HG03439 (cell line): Measurements from ENCODE around the gene OBI1.
"Not testable (repeated sequence)": the region's sequence is repeated elsewhere in the genome, so short reads cannot be mapped to it uniquely, and the experiment has no call there.

ENCODE experiments used
- ATAC-seq: cut with Tn5 transposase; IDR thresholded peaks from one replicate; pipeline ENCODE4 v1.9.1; 2021; ENCODE audit warnings: mild to moderate bottlenecking, moderate library complexity; ENCODE audit not compliant: unreplicated experiment

OBI1 gene

DNA sequence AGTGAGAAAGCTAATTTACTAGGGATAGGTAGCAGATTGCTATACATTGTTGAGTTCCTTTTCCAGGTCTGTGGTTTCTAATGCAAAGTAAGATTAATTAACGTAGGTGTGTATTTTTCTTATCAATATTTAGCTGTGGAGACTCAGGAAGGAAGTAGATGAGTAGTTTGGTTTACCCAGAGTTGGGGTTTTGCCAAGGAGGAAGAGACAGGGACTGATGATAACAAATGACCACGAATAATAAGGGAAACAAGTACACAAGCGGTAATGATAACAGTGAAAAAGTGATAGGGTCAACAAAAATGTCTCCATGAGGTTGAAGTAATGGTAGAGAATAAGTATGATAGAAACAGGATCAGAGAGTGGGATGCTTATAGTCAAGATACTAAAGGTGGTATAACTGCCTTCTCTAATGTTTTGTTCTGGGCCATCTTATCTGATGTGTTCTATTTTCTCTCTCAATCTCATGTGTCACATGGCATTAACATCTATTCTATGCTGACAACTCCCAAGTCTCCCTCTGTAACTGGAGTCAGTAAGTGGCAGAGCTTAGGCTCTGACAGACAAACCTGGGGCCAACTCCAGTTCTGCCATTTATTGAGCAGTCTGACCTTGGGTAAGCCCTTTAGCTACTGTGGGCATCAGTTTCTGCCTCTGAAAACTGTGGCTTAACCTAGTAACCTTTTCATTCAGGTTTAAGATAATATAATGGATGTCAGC is 8.8 kb downstream of the OBI1 start:
- ATAC-seq, result no peak

DNA sequence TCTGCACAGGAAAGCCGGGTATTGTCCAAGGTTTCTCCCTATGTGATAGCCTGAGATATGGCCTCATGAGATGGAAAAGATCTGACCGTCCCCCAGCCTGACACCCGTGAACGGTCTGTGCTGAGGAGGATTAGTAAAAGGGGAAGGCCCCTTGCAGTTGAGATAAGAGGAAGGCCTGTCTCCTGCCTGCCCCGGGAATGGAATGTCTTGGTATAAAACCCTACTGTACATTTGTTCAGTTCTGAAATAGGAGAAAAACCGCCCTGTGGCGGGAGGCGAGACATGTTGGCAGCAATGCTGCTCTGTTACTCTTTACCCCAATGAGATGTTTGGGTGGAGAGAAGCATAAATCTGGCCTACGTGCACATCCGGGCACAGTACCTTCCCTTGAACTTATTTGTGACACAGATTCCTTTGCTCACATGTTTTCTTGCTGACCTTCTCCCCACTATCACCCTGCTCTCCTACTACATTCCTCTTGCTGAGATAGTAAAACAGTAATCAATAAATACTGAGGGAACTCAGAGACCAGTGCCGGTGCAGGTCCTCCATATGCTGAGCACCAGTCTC is 11.8 kb downstream of the OBI1 start:
- not testable (repeated sequence) for ATAC-seq

DNA sequence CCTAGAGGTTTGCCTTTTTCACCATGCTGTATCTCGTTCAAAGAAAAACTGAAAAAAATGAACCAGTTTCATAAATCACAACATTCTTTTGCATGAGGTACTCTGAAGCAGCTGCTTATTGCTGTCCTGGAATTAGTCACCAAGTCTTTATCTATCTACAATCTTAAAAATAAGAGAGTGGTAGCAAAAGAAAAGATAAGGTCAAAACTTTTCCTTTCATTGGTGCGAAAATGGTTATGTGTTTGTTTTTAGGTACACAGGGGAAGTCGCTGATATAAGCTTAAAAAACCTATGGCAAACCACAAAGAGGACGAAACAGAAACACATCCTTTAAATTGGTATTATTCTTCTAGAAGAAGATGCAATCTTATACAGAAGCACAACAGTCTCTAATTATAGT is 20.7 kb downstream of the OBI1 start:
- ATAC-seq, result no peak

DNA sequence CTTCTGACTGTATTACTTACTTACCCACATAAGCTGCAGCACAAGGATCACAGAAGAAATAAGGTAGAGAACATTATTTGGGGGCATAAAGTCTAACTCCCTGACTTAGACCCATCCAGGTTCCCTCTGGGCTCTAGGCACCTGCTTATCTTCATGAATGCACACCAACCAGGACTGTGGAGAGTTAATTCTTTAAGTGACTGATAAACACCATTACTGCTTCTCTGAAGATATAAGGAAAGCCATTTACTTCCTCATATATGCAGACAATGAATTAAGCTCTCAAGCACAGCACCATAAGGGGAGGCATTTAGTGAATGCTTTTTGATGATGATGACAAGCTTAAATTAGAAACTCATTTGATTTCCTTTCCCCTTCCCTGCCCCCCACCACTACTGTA is 22.5 kb downstream of the OBI1 start:
- no peak for ATAC-seq

GRCh38 chr13:78632996-78633395 is 26.0 kb downstream of the OBI1 start:
- ATAC-seq, result no peak

DNA sequence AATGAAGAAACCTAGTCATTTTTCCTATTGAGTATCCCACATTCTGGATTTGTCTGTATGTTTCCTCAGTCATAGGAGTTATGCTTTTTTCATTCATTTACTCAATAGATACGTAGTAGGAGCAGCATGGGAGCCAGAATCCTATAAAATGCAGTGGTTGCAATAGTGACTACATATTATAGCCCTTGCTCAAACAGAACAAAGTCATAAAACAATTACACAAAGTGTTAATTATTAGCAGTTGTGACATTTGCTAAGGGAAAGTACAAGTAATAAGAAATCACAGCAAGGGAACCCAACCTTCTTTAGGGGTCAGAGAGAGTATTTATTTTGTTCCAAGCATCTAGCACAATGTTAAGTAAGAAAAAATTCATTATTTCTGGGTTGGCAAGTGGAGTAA is 27.9 kb downstream of the OBI1 start:
- ATAC-seq, result no peak

DNA sequence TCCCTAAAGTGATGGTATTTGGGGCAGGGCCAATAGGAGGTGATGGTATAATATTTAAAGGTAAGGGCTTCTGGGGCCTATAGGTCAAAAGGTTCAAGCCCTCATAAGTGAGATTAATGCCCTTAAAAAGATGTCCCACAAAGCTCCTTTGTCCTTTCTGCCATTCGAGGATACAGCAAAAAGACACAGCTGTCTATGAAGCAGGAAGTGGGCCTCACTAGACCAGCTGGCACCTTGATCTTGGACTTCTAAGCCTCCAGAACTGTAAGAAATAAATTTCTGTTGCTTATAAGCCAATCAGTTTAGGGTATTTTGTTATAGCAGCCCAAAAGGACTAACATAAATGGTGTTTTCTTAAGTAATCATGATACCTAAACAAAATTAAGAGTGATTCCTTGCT is 28.4 kb downstream of the OBI1 start:
- ATAC-seq, result no peak

GRCh38 chr13:78625384-78625783 is 33.6 kb downstream of the OBI1 start:
- ATAC-seq, result no peak

DNA sequence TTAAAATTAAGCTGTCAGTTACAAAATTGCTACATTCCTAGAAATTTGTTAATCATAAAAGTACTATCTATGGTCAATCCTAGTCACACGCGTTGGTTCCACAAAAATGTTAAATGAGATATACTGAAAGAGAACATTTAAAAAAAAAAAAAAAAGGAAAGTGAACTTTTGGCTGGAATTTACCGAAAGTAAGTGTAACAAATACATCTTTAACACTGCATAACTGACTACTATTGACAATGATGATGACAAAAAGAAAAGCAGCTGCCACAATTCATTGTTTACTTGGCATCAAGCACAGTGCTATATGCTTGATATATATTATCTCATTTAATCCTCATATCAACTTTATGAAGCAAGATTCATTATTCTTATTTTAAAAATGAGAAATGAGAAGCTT is 35.8 kb downstream of the OBI1 start:
- no peak for ATAC-seq

- ATAC-seq, result no peak
Observed at GRCh38 chr13:78620936-78621470, 38.0 kb downstream of the OBI1 start.

DNA sequence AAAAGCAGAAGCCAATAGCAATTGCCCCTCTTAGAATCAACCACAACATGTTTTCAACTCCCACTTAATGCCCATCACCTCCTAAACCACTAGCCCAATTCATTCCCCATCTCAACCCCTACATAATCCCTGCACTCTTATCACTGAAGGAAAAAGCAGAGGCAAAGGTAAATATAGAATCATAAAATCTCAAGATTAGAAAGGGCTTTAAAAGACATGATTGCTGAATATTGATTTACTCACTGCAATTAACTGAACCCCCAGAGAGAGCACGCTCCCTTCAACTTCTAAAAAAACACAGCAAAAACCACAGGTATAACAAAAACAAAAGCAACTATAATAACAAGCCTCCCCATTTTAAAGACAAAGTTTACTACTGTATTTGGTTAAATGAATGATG is 40.5 kb downstream of the OBI1 start:
- ATAC-seq, result no peak

DNA sequence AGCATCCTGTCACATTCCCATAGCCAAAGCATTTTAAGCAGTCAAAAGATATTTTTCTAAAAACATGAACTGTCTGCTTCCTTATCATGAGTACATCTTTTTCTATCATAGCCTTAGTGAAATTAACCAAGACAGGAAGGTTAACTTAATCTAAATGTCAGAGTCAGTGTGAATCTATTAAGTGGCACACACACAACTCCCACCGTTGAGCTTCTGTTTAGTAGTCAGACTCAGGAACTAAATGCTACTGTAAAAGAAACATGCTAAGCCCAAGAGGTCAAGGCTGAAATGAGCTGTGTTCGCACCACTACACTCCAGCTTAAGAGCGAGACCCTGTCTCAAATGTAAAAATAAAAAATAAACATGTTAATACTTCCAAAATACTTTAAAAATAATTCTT is 47.9 kb downstream of the OBI1 start:
- ATAC-seq, result no peak

- ATAC-seq, result no peak
Observed at GRCh38 chr13:78610381-78610883, 48.5 kb downstream of the OBI1 start.

DNA sequence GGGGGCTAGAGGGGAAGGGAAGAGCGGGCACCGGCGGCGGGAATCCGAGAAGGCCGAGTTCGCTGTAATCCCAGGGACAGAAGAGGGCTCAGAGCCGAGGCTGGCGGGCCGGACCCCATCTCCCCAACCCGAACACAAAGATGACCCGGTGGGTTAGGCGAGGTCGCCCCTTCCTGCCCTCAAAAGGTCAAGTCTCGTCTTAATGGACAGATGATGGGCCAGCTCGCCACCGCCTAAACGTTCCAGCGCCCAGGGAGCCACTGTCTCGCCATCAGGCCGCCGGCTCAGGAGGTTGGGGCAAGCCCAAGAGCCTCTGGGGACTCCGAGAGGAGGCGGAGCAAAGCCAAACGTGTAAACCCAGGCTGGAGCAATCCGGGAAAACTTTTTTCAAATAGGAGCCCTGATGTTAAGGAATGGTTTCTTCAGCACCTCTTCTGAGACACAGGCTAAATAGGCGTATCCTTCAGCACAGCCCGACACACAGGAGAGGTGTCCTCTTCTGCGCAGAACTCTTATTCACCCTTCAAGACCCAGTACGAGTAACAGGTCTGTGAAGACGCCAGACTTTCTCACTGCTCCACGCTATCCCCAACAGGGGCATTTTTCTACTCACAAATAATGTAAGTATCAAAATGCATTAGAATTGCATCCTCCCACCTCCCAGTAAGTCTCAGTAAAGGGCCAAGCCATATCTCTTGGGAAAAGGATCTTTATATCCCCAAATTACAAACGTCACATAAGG is 49.3 kb downstream of the OBI1 start:
- no peak for ATAC-seq

- no peak for ATAC-seq
Observed at GRCh38 chr13:78608688-78609463, 50.1 kb downstream of the OBI1 start.

- ATAC-seq, result no peak
Observed at GRCh38 chr13:78608252-78608687, 50.7 kb downstream of the OBI1 start.

DNA sequence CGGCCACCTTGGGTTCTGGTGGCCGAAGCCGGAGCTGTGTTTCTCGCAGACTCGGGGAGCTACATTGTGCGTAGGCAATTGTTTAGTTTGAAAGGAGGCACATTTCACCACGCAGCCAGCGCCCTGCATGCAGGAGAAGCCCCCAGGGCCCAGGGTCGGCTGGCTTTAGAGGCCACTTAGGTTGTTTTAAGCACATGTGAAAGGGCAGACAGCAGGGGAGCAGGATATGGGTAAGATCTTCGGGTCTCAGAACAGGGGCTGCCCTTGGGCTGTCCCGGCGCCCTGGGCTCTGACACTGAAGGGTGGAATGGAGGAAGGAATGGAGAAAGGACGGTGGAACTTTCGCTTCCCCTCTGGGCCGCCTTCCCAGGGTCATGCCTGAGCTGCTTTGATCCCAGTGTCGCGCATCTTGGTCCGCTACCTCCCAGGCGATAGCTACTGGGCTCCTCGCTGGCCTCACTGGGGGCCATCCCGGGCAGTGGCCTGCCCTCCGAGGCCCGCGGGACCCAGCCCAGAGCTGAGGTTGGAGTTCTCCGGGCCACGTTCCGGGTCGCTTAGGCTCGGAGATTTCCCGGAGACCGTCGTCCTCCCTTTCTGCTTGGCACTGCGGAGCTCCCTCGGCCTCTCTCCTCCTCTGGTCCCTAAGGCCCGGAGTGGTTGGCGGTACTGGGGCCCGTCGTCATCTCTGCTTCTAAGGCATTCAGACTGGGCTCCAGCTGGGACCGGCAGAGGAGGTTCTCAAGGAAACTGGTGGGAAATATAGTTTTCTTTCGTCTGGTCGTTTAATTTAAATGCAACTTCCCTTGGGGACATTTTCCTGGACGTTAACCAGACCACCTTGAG is 51.3 kb downstream of the OBI1 start:
- ATAC-seq, result no peak

DNA sequence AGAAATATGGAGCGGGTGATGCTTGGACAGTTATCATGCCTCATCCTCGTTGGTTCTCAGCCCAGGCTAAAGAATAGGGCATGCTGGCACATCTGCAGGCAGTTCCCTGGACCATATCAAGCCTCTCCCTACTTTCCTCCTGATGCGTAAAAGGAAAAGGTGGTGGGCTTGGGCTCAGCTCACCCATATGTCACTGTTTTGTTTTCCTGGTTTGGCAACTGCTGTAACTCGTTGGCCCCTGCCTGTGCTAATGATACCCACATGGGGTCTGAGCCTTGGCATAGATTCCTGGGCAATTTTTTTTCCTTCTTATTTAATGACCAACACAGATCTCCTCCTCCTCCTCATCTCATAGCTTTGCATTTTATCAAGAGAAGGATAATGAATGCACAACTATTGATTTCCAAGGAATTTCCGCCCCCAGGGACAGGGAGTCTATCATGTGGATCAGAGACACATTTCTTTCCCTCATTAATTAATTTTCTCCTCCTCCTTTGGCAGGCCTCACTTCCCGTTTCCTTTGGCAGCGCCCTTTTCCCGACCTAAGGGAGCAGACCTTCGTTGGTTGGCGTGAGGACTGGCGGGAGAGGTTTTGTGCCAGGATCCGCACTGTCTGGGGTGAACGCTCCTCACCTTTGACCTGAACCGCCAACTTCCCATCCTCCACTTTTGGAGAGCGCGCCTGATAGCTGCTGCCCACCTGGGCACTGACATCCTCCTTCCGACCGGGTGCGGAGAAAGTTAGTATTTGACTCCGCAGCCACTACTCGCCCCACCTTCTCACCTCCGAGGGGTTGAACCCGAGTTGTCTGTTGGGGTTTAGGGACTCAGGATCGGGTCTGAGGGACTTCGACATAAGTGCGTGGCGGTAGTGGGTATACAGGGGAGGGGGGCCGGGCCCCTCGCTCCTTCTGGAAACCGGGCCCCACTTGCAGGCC is 52.2 kb downstream of the OBI1 start:
- ATAC-seq, result no peak
